IMR-90 (cell line): ENCODE data around the gene CAMK4. TPM values are rescaled to one million over a fixed set of nuclear protein-coding genes. Genes with fewer than 3 reads are reported as not detected.

Experiments used
- ATAC-seq: fragments of 200-7000 bp; cut with Tn5 transposase; 2 replicates; pipeline ENCODE4 v1.9.1; 2020; ENCODE audit warnings: low read depth, mild to moderate bottlenecking, moderate library complexity
- BruUV-seq: library from RNA; stranded (reverse); fragments of 400-500 nt; replicated peaks from 2 replicates; lab custom pipeline; 2021; lab: Mats Ljungman, UMichigan
- CTCF ChIA-PET: fragments of 300-600 bp; formaldehyde crosslinking; extraction: SDS; loops from one replicate; lab custom pipeline; 2021; ENCODE audit warnings: antibody characterized with exemption; lab: Yijun Ruan, JAX
- POLR2A ChIA-PET: fragments of 300-600 bp; sonication (Branson Sonifier 250); formaldehyde crosslinking; loops from one replicate; lab custom pipeline; 2022; ENCODE audit warnings: antibody characterized with exemption; ENCODE audit not compliant: unreplicated experiment; lab: Charles Lee
- DNase-seq: peaks from one replicate; pipeline ENCODE4 v3.0.0; 2013
- H2AFZ ChIP-seq: replicated peaks from 2 replicates; pipeline ENCODE3; 2013; ENCODE audit warnings: low read length, mild to moderate bottlenecking; ENCODE audit not compliant: poor library complexity
- H2AK5ac ChIP-seq: 2 replicates; pipeline ENCODE4 v1.6.1; 2013; ENCODE audit warnings: low read depth, low read length, inconsistent platforms
- H2AK9ac ChIP-seq: replicated peaks from 2 replicates; pipeline ENCODE3; 2013; ENCODE audit warnings: mild to moderate bottlenecking, low read depth, low read length, moderate library complexity; ENCODE audit not compliant: poor library complexity
- H2BK120ac ChIP-seq: 2 replicates; pipeline ENCODE4 v1.6.1; 2013; ENCODE audit warnings: low read depth, low read length, inconsistent platforms
- H2BK15ac ChIP-seq: 3 replicates; pipeline ENCODE4 v1.6.1; 2013; ENCODE audit warnings: low read depth, low read length, inconsistent platforms
- H2BK20ac ChIP-seq: 2 replicates; pipeline ENCODE4 v1.6.1; 2013; ENCODE audit warnings: low read depth, mild to moderate bottlenecking, inconsistent platforms, low read length, moderate library complexity
- H2BK5ac ChIP-seq: 2 replicates; pipeline ENCODE4 v1.6.1; 2013; ENCODE audit warnings: mild to moderate bottlenecking, low read depth, low read length, inconsistent platforms; ENCODE audit not compliant: poor library complexity, severe bottlenecking
- H3K14ac ChIP-seq: replicated peaks from 2 replicates; pipeline ENCODE4 v1.6.1; 2013; ENCODE audit warnings: low read depth, low read length, inconsistent platforms
- H3K18ac ChIP-seq: 2 replicates; pipeline ENCODE4 v1.6.1; 2013; ENCODE audit warnings: low read depth, low read length, control low read depth
- H3K23ac ChIP-seq: 2 replicates; pipeline ENCODE4 v1.6.1; 2013; ENCODE audit warnings: low read depth, low read length, inconsistent platforms
- H3K27ac ChIP-seq: 2 replicates; pipeline ENCODE4 v1.5.1; 2013; ENCODE audit warnings: mild to moderate bottlenecking, control low read depth, low read length; ENCODE audit not compliant: insufficient read depth
- H3K27me3 ChIP-seq: 2 replicates; pipeline ENCODE4 v1.6.1; 2013; ENCODE audit warnings: low read length; ENCODE audit not compliant: control insufficient read depth, insufficient read depth
- H3K36me3 ChIP-seq: 2 replicates; pipeline ENCODE4 v1.6.1; 2013; ENCODE audit warnings: low read length, mixed read lengths; ENCODE audit not compliant: control insufficient read depth, insufficient read depth
- H3K4ac ChIP-seq: 2 replicates; pipeline ENCODE4 v1.6.1; 2013; ENCODE audit warnings: low read depth, low read length, inconsistent platforms
- H3K4me1 ChIP-seq: 2 replicates; pipeline ENCODE4 v1.6.1; 2013; ENCODE audit warnings: low read length, mixed read lengths; ENCODE audit not compliant: control insufficient read depth, insufficient read depth
- H3K4me2 ChIP-seq: 2 replicates; pipeline ENCODE4 v1.6.1; 2013; ENCODE audit warnings: low read depth, mild to moderate bottlenecking, control low read depth, low read length, moderate library complexity
- H3K4me3 ChIP-seq: 2 replicates; pipeline ENCODE4 v1.5.1; 2013; ENCODE audit warnings: low read depth, mild to moderate bottlenecking, control low read depth, low read length, moderate library complexity; ENCODE audit not compliant: insufficient read depth
- H3K56ac ChIP-seq: 2 replicates; pipeline ENCODE4 v1.6.1; 2013; ENCODE audit warnings: low read length, inconsistent platforms; ENCODE audit not compliant: insufficient read depth; ENCODE audit errors: extremely low read depth
- H3K79me1 ChIP-seq, 2 experiments: 2 replicates each; pipeline ENCODE4 v1.6.1; 2013; ENCODE audit warnings: low read length in 2 of 2, inconsistent platforms in 1 of 2, low read depth in 1 of 2
- H3K9ac ChIP-seq: 2 replicates; pipeline ENCODE4 v1.6.1; 2013; ENCODE audit warnings: low read depth, low read length, control low read depth
- H3K9me1 ChIP-seq: 2 replicates; pipeline ENCODE4 v1.6.1; 2013; ENCODE audit warnings: low read length, inconsistent platforms; ENCODE audit not compliant: insufficient read depth
- H3K9me3 ChIP-seq: 2 replicates; pipeline ENCODE4 v1.6.1; 2013; ENCODE audit warnings: low read length; ENCODE audit not compliant: control insufficient read depth, insufficient read depth
- H4K20me1 ChIP-seq: 2 replicates; pipeline ENCODE4 v1.6.1; 2013; ENCODE audit warnings: low read length, inconsistent platforms; ENCODE audit not compliant: insufficient read depth
- H4K5ac ChIP-seq: 2 replicates; pipeline ENCODE4 v1.6.1; 2013; ENCODE audit warnings: mild to moderate bottlenecking, low read depth, low read length, control low read depth
- H4K8ac ChIP-seq, 2 experiments: 2 replicates each; pipeline ENCODE4 v1.6.1; 2013; ENCODE audit warnings: low read depth in 2 of 2, low read length in 2 of 2, control low read depth in 1 of 2, inconsistent platforms in 1 of 2
- H4K91ac ChIP-seq: 2 replicates; pipeline ENCODE4 v1.6.1; 2013; ENCODE audit warnings: low read depth, low read length, inconsistent platforms; ENCODE audit not compliant: insufficient read depth
- BHLHE40 ChIP-seq: fragments of 150-350 bp; IDR thresholded peaks from 2 replicates; pipeline ENCODE4 v1.6.1; 2016; ENCODE audit warnings: mild to moderate bottlenecking, low read depth, low read length
- CEBPB ChIP-seq: IDR thresholded peaks from 2 replicates; pipeline ENCODE4 v1.6.1; 2012; ENCODE audit warnings: low read depth, low read length, improper control_type of control experiment
- CHD1 ChIP-seq: IDR thresholded peaks from 2 replicates; pipeline ENCODE4 v1.6.1; 2012; ENCODE audit warnings: low read depth, low read length, improper control_type of control experiment
- CTCF ChIP-seq: conservative IDR thresholded peaks from 2 replicates; pipeline ENCODE4 v1.5.1; 2012; ENCODE audit warnings: mild to moderate bottlenecking, low read depth, low read length, improper control_type of control experiment
- FOS ChIP-seq: fragments of 150-350 bp; IDR thresholded peaks from 2 replicates; pipeline ENCODE4 v1.6.1; 2016; ENCODE audit warnings: low read depth, low read length
- MAFK ChIP-seq: IDR thresholded peaks from 2 replicates; pipeline ENCODE4 v1.6.1; 2012; ENCODE audit warnings: low read depth, low read length, improper control_type of control experiment
- MAZ ChIP-seq: IDR thresholded peaks from 2 replicates; pipeline ENCODE4 v1.6.1; 2012; ENCODE audit warnings: low read depth, mild to moderate bottlenecking, low read length, improper control_type of control experiment, moderate library complexity, borderline replicate concordance
- MXI1 ChIP-seq: IDR thresholded peaks from 2 replicates; pipeline ENCODE4 v1.6.1; 2012; ENCODE audit warnings: low read depth, mild to moderate bottlenecking, low read length, moderate library complexity, borderline replicate concordance
- NFE2L2 ChIP-seq: fragments of 150-350 bp; IDR thresholded peaks from 2 replicates; pipeline ENCODE4 v1.6.1; 2016; ENCODE audit warnings: low read depth, mild to moderate bottlenecking, low read length
- POLR2A ChIP-seq: IDR thresholded peaks from 2 replicates; pipeline ENCODE4 v1.6.1; 2012; ENCODE audit warnings: mild to moderate bottlenecking, low read depth, low read length
- RAD21 ChIP-seq: IDR thresholded peaks from 2 replicates; pipeline ENCODE4 v1.6.1; 2012; ENCODE audit warnings: low read length, improper control_type of control experiment
- RCOR1 ChIP-seq: IDR thresholded peaks from 2 replicates; pipeline ENCODE4 v1.6.1; 2012; ENCODE audit warnings: mild to moderate bottlenecking, low read length, improper control_type of control experiment; ENCODE audit not compliant: insufficient replicate concordance
- RFX5 ChIP-seq: IDR thresholded peaks from 2 replicates; pipeline ENCODE4 v1.8.0; 2012; ENCODE audit warnings: low read depth, mild to moderate bottlenecking, low read length, moderate library complexity
- SMC3 ChIP-seq: fragments of 150-350 bp; IDR thresholded peaks from 2 replicates; pipeline ENCODE4 v1.6.1; 2016; ENCODE audit warnings: low read depth, mild to moderate bottlenecking, antibody characterized with exemption, low read length, moderate library complexity
- dilution Hi-C: fragments of 300-500 bp; cut with HindIII; formaldehyde crosslinking; loops from one replicate; pipeline ENCODE4 v1.14.3; 2018; ENCODE audit warnings: low sequenced_read_pairs; ENCODE audit not compliant: unreplicated experiment
- in situ Hi-C: fragments of 300-500 bp; cut with MboI; formaldehyde crosslinking; loops from 3 replicates; pipeline ENCODE4 v1.14.3; 2019; ENCODE audit warnings: low sequenced_read_pairs, inconsistent platforms, mixed read lengths
- intact Hi-C: fragments of 100-400 bp; cut with micrococcal nuclease; formaldehyde crosslinking; loops from 2 replicates; pipeline ENCODE4 v1.10.0; 2022
- polyA plus RNA-seq, 3 experiments: library from polyadenylated mRNA; depleted of rRNA; stranded (reverse); fragments of >200 nt; gene quantifications; 2 replicates each; pipeline ENCODE4 v1.2.3, GENCODE V29; 2012; ENCODE audit warnings: low replicate concordance in 1 of 3
- total RNA-seq: library from RNA; depleted of rRNA; stranded (reverse); fragments of >200 nt; gene quantifications from 2 replicates; pipeline ENCODE4 v1.2.3, GENCODE V29; 2012
- TF ChIP-seq, protein P1 (sequence below): fragments of 150-350 bp; IDR thresholded peaks from 2 replicates; pipeline ENCODE4 v1.6.1; 2017; ENCODE audit warnings: mild to moderate bottlenecking, antibody characterized with exemption, low read length, low read depth
- TF ChIP-seq, protein P2 (sequence below): fragments of 150-350 bp; IDR thresholded peaks from 2 replicates; pipeline ENCODE4 v1.6.1; 2016; ENCODE audit warnings: low read depth, mild to moderate bottlenecking, low read length, moderate library complexity, borderline replicate concordance

Gene CAMK4
- total and polyA plus RNA-seq, 2 of the 4 experiments (the other 2 are of a cell fraction), result 3.7 to 4.8 TPM

GRCh38 chr5:111502956-111503355 is 278.8 kb downstream of the CAMK4 start:
- no peaks in the 10 kb centered on the region for H3K9me3 ChIP-seq
- no peak overlapping the region for H2AK9ac ChIP-seq
- ChIA-PET CTCF (no interaction called here), POLR2A (no interaction called here)
- no peak overlapping the region for H3K18ac ChIP-seq
- no peak overlapping the region for H4K5ac ChIP-seq
- H3K4me2 ChIP-seq, result no peak overlapping the region
- H2BK15ac ChIP-seq, result no peak overlapping the region
- H3K27ac ChIP-seq, result no peak overlapping the region
- intact Hi-C loops (no loop called here), in situ Hi-C loops (no loop called here), dilution Hi-C loops (no loop called here)
- H4K8ac ChIP-seq, result 0 out of 4 replicates have a peak overlapping the region, but pooled peaks of 1 of the 2 experiments have one; percentile 62
- no peak overlapping the region for H3K4me3 ChIP-seq
- no peak overlapping the region for H2BK120ac ChIP-seq
- no peak overlapping the region for H2AK5ac ChIP-seq
- H3K14ac ChIP-seq, result no peak overlapping the region
- no peak overlapping the region for H3K9ac ChIP-seq
- BruUV-seq, result no TSS peak
- no peak overlapping the region for H2BK20ac ChIP-seq
- no peak overlapping the region for H2AFZ ChIP-seq
- no peaks in the 10 kb centered on the region for H3K27me3 ChIP-seq
- DNase-seq (peak; percentile 56), ATAC-seq (no peak; the same call in 1 of the 2 replicates)
- H4K20me1 ChIP-seq, result no peaks in the 10 kb centered on the region
- H3K36me3 ChIP-seq, result peaks cover 6% of the 10 kb centered on the region
- peaks cover 2 to 5% of the 10 kb centered on the region in 2 experiments; a peak in 1 of 4 replicates for H3K79me1 ChIP-seq
- H3K4ac ChIP-seq, result no peak overlapping the region
- H3K56ac ChIP-seq, result no peak overlapping the region
- no peak for TF ChIP-seq RAD21
- no peak for TF ChIP-seq BHLHE40
- no peak for TF ChIP-seq SMC3
- no peak for TF ChIP-seq RCOR1
- no peak for TF ChIP-seq POLR2A
- no peak for TF ChIP-seq CEBPB
- TF ChIP-seq CHD1, result no peak
- TF ChIP-seq NFE2L2, result no peak
- TF ChIP-seq, protein P1, sequence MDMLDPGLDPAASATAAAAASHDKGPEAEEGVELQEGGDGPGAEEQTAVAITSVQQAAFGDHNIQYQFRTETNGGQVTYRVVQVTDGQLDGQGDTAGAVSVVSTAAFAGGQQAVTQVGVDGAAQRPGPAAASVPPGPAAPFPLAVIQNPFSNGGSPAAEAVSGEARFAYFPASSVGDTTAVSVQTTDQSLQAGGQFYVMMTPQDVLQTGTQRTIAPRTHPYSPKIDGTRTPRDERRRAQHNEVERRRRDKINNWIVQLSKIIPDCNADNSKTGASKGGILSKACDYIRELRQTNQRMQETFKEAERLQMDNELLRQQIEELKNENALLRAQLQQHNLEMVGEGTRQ, result no peak
- no peak for TF ChIP-seq FOS
- no peak for TF ChIP-seq CTCF
- TF ChIP-seq MXI1, result no peak
- no peak for TF ChIP-seq MAFK
- TF ChIP-seq, protein P2, sequence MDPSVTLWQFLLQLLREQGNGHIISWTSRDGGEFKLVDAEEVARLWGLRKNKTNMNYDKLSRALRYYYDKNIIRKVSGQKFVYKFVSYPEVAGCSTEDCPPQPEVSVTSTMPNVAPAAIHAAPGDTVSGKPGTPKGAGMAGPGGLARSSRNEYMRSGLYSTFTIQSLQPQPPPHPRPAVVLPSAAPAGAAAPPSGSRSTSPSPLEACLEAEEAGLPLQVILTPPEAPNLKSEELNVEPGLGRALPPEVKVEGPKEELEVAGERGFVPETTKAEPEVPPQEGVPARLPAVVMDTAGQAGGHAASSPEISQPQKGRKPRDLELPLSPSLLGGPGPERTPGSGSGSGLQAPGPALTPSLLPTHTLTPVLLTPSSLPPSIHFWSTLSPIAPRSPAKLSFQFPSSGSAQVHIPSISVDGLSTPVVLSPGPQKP, result no peak
- no peak for TF ChIP-seq MAZ
- TF ChIP-seq RFX5, result no peak
- no peak overlapping the region for H3K23ac ChIP-seq
- no peak overlapping the region for H4K91ac ChIP-seq
- peaks cover 4% of the 10 kb centered on the region for H3K4me1 ChIP-seq
- H2BK5ac ChIP-seq, result peak overlapping the region; percentile 66
- H3K9me1 ChIP-seq, result no peaks in the 10 kb centered on the region
